ENCODE data around the gene SFT2D1. TPM values are rescaled to one million over a fixed set of nuclear protein-coding genes. Genes with fewer than 3 reads are reported as not detected.

SFT2D1 gene
- total RNA-seq, 1 donor from 2014 or later: 77.7 TPM

DNA sequence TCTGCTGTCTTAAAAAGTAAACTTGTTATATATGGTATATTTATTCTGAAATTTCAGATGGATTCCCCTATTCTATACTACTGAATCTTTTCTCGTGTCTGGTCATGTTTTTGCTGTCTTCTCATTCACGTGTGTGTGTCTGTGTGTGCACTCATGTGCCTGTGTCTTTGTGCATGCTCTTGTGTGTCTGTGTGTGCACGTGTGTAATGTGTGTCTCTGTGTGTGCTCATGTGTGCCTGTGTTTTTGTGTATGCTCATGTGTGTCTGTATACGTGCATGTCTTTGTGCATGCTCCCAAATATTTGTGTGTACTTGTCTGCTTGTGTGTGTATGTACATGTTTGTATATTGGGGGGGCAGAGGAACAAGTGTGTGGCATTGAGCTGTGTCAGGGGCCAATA is 68.2 kb downstream of the SFT2D1 start:
- intact Hi-C loops (cut with DNase I): no loop called here
- no peak for DNase-seq (ENCODE audit: low spot score in 2 of 2)
- Histone ChIP-seq H3K27ac (no peak overlapping the region), H3K4me3 (no peak overlapping the region), H3K9me3 (no peaks in the 10 kb centered on the region), H3K36me3 (no peaks in the 10 kb centered on the region), H3K27me3 (no peaks in the 10 kb centered on the region), H3K4me1 (peaks cover 0 to 7% of the 10 kb centered on the region in 2 donors)
- TF ChIP-seq, protein P1, sequence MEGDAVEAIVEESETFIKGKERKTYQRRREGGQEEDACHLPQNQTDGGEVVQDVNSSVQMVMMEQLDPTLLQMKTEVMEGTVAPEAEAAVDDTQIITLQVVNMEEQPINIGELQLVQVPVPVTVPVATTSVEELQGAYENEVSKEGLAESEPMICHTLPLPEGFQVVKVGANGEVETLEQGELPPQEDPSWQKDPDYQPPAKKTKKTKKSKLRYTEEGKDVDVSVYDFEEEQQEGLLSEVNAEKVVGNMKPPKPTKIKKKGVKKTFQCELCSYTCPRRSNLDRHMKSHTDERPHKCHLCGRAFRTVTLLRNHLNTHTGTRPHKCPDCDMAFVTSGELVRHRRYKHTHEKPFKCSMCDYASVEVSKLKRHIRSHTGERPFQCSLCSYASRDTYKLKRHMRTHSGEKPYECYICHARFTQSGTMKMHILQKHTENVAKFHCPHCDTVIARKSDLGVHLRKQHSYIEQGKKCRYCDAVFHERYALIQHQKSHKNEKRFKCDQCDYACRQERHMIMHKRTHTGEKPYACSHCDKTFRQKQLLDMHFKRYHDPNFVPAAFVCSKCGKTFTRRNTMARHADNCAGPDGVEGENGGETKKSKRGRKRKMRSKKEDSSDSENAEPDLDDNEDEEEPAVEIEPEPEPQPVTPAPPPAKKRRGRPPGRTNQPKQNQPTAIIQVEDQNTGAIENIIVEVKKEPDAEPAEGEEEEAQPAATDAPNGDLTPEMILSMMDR (IDR thresholded peaks at IDR 0.05): no peak

DNA sequence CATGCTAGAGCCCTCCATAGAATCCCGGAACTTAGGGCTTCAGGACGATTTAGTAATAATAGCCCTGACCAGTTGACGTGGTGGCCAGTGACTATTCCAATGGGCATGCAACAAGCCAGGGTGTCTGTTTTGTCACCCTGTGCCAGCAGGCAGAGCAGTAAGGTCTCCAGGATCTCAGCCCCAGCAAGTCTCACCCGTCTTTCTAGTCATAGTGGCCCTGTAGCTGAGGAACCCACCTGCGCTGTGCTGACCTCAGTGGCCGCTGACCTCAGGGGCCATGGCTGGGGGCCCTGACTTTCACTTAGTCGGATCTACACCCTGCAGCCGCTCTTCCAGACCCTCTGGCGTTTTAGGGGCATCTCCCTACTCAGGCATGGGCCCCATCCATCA is 71.0 kb downstream of the SFT2D1 start:
- H3K27me3 ChIP-seq: no peaks in the 10 kb centered on the region
- no peak overlapping the region for H3K27ac ChIP-seq
- DNase-seq (ENCODE audit: low spot score in 2 of 2): no peak
- H3K36me3 ChIP-seq: no peaks in the 10 kb centered on the region
- H3K9me3 ChIP-seq: no peaks in the 10 kb centered on the region
- intact Hi-C loops (cut with DNase I): no loop called here
- TF ChIP-seq, protein P1 (IDR thresholded peaks at IDR 0.05): no peak
- H3K4me1 ChIP-seq: no peaks in the 10 kb centered on the region
- H3K4me3 ChIP-seq: no peak overlapping the region

DNA sequence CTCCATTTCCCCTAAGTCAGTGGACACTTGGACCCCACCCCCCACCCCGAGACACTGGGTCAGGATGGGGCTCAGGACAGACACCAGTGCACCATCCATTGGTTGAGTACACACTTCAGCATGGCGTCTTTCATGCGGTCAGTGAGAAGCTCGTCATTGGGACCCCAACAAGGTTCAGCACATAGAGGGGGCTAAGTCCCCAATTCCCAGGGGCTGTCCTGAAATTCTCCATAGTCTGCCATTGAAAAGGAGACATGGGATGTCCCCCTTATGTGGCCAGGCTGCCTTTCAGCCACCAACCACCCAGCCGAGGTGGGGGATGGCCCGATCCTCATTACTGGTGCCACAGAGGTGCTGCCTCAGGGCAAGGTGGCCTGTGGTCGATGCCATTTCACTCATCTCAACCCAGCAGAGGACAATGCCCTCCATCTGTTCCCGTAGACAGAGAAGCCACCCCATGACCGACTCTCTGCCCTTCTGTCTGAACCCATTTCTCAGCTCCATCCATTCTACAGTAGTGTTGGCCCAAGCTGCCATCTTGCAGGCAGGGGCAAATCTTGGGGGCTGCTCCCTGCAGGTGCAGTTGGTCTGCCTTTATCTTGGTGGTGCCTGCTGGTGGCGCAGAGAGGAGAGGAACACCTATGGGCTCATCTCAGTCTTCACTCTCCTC is 71.5 kb downstream of the SFT2D1 start:
- H3K4me1 ChIP-seq: no peaks in the 10 kb centered on the region
- no peak for DNase-seq (ENCODE audit: low spot score in 2 of 2)
- H3K27ac ChIP-seq: no peak overlapping the region
- intact Hi-C loops (cut with DNase I): no loop called here
- H3K4me3 ChIP-seq: no peak overlapping the region
- H3K27me3 ChIP-seq: no peaks in the 10 kb centered on the region
- H3K9me3 ChIP-seq: no peaks in the 10 kb centered on the region
- H3K36me3 ChIP-seq: no peaks in the 10 kb centered on the region
- TF ChIP-seq, protein P1 (IDR thresholded peaks at IDR 0.05): no peak

Other genes starting within 250 kb of the SFT2D1 start
- gene TBXT, start 174.7 kb downstream of the SFT2D1 start, total RNA-seq: not detected
- not detected for gene PRR18, start 34.2 kb downstream of the SFT2D1 start, total RNA-seq
- 23.8 TPM for gene MPC1, start 40.4 kb upstream of the SFT2D1 start, total RNA-seq
- not detected for gene RAMACL, start 244.1 kb upstream of the SFT2D1 start, total RNA-seq

Measured in ascending aorta (tissue), 2 donors.